ENCODE measurements around the gene MRO.

DNA sequence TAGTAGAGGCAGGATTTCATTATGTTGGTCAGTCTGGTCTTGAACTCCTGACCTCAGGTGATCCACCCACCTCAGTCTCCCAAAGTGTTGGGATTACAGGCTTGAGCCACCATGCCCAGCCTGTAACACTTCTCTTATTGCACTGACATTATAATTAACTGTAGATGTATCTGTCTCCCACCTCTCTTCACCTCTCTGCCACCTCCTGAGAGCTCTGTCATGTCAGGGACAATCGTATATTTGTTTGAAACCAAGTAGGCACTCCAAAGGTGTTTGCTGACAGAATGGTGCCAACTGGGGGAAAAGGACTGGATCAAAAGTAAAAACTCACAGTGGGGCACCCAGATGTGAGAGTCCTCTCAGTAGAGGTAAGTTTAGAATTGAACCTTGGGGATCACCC is 41.8 kb upstream of the MRO start:
- TF ChIP-seq EP300 (IDR thresholded peaks at IDR 0.05; ENCODE audit: borderline replicate concordance in 1 of 2, low read depth in 2 of 2, low read length in 2 of 2) (no peak), SIRT6 (IDR thresholded peaks at IDR 0.05; ENCODE audit: low read length) (no peak), PHF8 (conservative IDR thresholded peaks at IDR 0.05; ENCODE audit: low read depth, low read length) (no peak)
